SJSA1 (cell line): ENCODE data around the gene IP6K1. TPM values are rescaled to one million over a fixed set of nuclear protein-coding genes. Genes with fewer than 3 reads are reported as not detected.

Experiments used
- DNase-seq, 2 experiments: peaks; one replicate each; pipeline ENCODE4 v3.0.0-alpha.2; 2015 to 2020; ENCODE audit warnings: low spot score in 2 of 2, low read depth in 1 of 2
- H3K27ac ChIP-seq: fragments of 250-450 bp; sonication (Bioruptor Pico); 2 replicates; pipeline ENCODE4 v1.5.1; 2020; ENCODE audit warnings: mild to moderate bottlenecking, moderate library complexity
- H3K27me3 ChIP-seq: fragments of 250-450 bp; sonication (Bioruptor Pico); replicated peaks from 2 replicates; pipeline ENCODE4 v1.5.1; 2020; ENCODE audit warnings: mild to moderate bottlenecking, moderate library complexity
- H3K36me3 ChIP-seq: fragments of 250-450 bp; sonication (Bioruptor Pico); 2 replicates; pipeline ENCODE4 v1.5.1; 2020; ENCODE audit warnings: mild to moderate bottlenecking
- H3K4me1 ChIP-seq: fragments of 250-450 bp; sonication (Bioruptor Pico); replicated peaks from 2 replicates; pipeline ENCODE4 v1.6.1; 2021; ENCODE audit warnings: mild to moderate bottlenecking
- H3K4me3 ChIP-seq: fragments of 250-450 bp; sonication (Bioruptor Pico); 2 replicates; pipeline ENCODE4 v1.5.1; 2020; ENCODE audit warnings: mild to moderate bottlenecking
- H3K9me3 ChIP-seq: fragments of 250-450 bp; sonication (Bioruptor Pico); replicated peaks from 2 replicates; pipeline ENCODE4 v1.5.1; 2020; ENCODE audit warnings: mild to moderate bottlenecking
- total RNA-seq: library from RNA; depleted of rRNA; stranded (reverse); fragments of >200 nt; shearing (Covaris generic); gene quantifications from 2 replicates; pipeline ENCODE4 v1.2.3, GENCODE V29; 2014

Gene IP6K1
- total RNA-seq, 1 experiment from 2014 or later: 17.5 TPM

DNA sequence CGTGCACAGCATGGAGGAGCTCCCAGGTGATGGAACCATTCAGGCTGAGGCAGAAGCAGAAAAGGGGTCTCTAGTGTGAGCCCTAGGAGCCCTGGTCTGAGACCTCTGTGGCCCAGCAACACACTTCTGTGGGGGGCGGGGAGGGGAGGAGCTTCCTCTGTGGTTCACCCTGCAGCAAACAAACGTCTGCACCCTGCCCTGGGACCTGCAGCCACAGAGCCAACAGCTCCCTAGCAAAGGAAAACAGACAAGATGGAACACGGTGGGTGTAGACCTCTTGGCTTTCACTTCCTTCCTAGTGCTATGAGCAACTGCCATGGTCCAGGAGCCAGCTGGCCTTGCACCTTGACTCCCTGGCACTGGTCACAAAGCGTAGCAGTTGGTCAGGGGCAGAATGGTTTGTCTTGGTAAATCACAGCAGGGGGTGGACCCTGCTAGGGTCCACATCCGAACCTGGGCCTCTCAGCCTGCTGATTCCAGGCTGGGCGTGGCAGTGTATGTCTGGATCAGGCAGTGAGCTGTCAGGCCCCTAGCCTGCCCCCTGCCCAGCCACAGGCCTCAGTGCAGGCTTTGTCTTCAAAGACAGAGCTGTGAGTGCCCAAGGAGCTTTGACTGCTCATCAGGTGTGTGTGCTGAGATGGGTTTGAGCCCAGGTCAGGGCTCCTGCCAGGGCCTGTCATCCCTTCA lies 73.6 kb downstream of the IP6K1 start:
- H3K27me3 ChIP-seq: no peaks in the 10 kb centered on the region
- H3K9me3 ChIP-seq: no peaks in the 10 kb centered on the region
- H3K27ac ChIP-seq: no peak overlapping the region
- no peak overlapping the region for H3K4me3 ChIP-seq
- H3K36me3 ChIP-seq: peaks cover 11% of the 10 kb centered on the region; the same call in 1 of the 2 replicates
- DNase-seq: no peak
- no peaks in the 10 kb centered on the region for H3K4me1 ChIP-seq

GRCh38 chr3:49712166-49712565 lies 74.2 kb downstream of the IP6K1 start:
- DNase-seq: no peak
- H3K36me3 ChIP-seq: peaks cover 11% of the 10 kb centered on the region; the same call in 1 of the 2 replicates
- H3K27ac ChIP-seq: no peak overlapping the region
- H3K4me3 ChIP-seq: no peak overlapping the region
- H3K4me1 ChIP-seq: no peaks in the 10 kb centered on the region
- no peaks in the 10 kb centered on the region for H3K27me3 ChIP-seq
- H3K9me3 ChIP-seq: no peaks in the 10 kb centered on the region

DNA sequence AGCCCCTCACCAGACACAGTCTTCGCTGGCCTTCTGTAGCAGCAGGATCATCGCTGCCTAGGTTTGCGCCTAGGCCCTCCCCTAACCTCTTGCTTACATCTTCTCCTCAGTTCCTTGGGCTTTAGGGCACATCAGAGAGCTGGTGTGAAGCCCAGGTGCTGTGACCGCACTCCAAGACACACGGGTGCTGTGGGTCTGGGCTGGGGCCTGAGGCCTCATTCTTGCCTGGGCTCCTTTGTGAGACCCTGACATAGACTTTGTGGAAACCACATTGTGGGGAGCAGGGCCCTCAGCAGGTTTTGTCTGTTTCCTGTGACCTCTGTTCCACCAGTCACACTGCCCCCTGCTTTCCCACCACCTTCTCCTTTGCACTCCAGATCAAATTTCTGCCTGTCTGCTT lies 74.9 kb downstream of the IP6K1 start:
- Histone ChIP-seq H3K36me3 (peaks cover 8% of the 10 kb centered on the region; the same call in 1 of the 2 replicates), H3K4me3 (no peak overlapping the region), H3K27me3 (no peaks in the 10 kb centered on the region), H3K4me1 (no peaks in the 10 kb centered on the region), H3K27ac (no peak overlapping the region), H3K9me3 (no peaks in the 10 kb centered on the region)
- no peak for DNase-seq

DNA sequence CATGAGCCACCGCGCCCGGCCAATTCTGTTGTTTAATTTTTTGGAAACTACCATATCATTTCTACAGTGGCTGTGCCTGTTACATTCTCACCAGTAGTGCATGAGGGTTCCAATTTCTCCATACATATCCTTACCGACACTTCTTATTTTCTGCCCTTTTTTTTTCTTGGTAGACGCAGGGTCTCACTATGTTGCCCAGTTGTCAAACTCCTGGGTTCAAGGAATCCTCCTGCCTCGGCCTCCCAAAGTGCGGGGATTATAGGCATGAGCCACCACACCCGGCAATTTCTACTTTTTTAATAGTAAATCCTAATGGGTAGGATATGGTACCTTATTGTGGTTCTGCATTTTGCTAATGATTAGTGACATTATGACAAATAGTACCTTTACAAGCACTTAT lies 76.5 kb downstream of the IP6K1 start:
- no peak for DNase-seq
- Histone ChIP-seq H3K4me1 (no peaks in the 10 kb centered on the region), H3K27ac (no peak overlapping the region), H3K9me3 (no peaks in the 10 kb centered on the region), H3K4me3 (no peak overlapping the region), H3K27me3 (no peaks in the 10 kb centered on the region), H3K36me3 (no peaks in the 10 kb centered on the region)

- no peak for DNase-seq
- H3K27me3 ChIP-seq: no peaks in the 10 kb centered on the region
- no peaks in the 10 kb centered on the region for H3K4me1 ChIP-seq
- H3K9me3 ChIP-seq: no peaks in the 10 kb centered on the region
- H3K36me3 ChIP-seq: peaks cover 11% of the 10 kb centered on the region
- H3K27ac ChIP-seq: no peak overlapping the region
- H3K4me3 ChIP-seq: no peak overlapping the region
These were observed 79.2 kb downstream of the IP6K1 start for GRCh38 chr3:49707113-49707480.

DNA sequence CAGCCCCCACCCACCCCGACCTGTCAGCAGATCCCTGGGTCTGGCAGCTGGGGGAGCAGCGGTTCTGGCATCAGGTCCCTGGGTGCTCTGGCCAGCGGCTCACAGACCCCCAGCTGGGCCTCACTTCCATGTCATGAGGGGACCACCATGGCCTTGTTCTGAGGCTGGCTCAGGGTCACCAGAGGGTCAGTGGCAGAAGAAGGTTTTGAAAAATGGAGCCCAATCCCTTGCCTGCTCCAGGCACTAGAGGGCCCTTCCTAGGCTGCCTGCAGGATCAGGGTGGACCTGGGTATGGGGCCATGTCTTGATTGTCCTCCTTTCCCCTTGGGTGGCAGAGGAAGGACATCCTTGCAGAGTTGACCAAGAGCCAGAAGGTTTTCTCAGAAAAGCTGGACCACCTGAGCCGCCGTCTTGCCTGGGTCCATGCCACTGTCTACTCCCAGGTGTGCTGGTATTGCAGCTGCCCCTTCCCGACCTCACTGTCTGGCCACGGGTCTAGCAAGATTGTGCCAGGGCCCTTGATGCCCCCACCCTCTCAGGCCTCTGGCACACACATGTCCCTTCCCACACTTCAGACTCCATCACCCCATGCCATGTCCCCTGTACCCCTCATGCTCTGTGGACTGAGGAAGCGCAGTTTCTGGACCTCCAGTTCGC lies 79.8 kb downstream of the IP6K1 start:
- H3K36me3 ChIP-seq: peaks cover 11% of the 10 kb centered on the region
- no peaks in the 10 kb centered on the region for H3K27me3 ChIP-seq
- no peak overlapping the region for H3K4me3 ChIP-seq
- H3K27ac ChIP-seq: no peak overlapping the region
- no peaks in the 10 kb centered on the region for H3K9me3 ChIP-seq
- no peaks in the 10 kb centered on the region for H3K4me1 ChIP-seq
- no peak for DNase-seq

DNA sequence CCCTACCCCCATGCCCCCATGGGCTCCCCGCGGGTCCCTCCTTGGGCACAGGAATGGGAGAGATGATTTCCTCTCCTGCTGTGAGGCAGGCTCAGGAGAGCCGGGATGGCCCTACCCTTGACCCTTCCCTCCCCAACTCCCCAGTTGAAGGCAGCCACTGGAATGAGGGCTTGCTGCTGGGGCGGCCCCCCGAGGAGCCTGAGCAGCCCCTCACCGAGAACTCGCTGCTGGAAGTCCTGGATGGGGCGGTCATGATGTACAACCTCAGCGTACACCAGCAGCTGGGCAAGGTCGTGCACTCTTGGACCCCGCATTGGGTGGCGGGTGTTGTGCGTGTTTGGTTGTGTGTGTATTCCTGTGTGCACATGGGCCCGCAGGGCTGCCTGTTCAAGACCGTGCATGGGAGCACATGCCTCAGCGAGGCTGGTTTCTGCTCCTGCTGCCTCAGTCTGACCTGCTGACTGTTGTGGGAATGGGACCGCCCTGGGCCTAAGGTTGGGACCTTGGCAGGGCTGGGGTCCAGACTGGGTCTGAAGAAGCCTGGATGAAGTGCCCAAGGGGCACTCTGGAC lies 80.9 kb downstream of the IP6K1 start:
- H3K4me1 ChIP-seq: no peaks in the 10 kb centered on the region
- no peak overlapping the region for H3K4me3 ChIP-seq
- no peaks in the 10 kb centered on the region for H3K27me3 ChIP-seq
- no peak for DNase-seq
- H3K36me3 ChIP-seq: peaks cover 11% of the 10 kb centered on the region
- H3K27ac ChIP-seq: no peak overlapping the region
- H3K9me3 ChIP-seq: no peaks in the 10 kb centered on the region

DNA sequence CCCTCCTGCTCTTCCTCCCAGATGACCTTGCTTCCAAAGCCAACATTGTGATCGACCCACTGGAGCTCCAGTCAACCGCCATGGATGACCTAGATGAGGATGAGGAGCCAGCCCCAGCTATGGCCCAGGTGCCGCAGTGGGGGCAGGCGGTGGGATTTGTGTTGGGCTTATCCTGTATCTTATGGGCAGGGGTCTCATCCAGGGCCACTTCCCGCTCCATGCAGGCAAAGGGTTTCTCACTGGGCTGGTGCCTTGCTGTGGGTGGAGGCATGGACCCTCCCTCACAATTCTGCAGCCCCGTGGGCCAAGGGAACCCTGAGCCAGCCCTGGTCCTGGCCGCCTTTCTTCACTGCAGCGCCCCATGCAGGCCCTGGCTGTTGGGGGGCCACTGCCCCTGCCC lies 81.7 kb downstream of the IP6K1 start:
- Histone ChIP-seq H3K4me3 (no peak overlapping the region), H3K27me3 (no peaks in the 10 kb centered on the region), H3K9me3 (no peaks in the 10 kb centered on the region), H3K27ac (no peak overlapping the region), H3K36me3 (peaks cover 11% of the 10 kb centered on the region), H3K4me1 (no peaks in the 10 kb centered on the region)
- DNase-seq: no peak

- Histone ChIP-seq H3K4me3 (no peak overlapping the region), H3K27me3 (no peaks in the 10 kb centered on the region), H3K4me1 (no peaks in the 10 kb centered on the region), H3K27ac (no peak overlapping the region), H3K9me3 (no peaks in the 10 kb centered on the region), H3K36me3 (peaks cover 11% of the 10 kb centered on the region)
- DNase-seq: no peak
These were observed 82.4 kb downstream of the IP6K1 start for GRCh38 chr3:49703956-49704355.

- no peaks in the 10 kb centered on the region for H3K27me3 ChIP-seq
- no peaks in the 10 kb centered on the region for H3K4me1 ChIP-seq
- H3K36me3 ChIP-seq: peaks cover 11% of the 10 kb centered on the region
- H3K4me3 ChIP-seq: no peak overlapping the region
- no peaks in the 10 kb centered on the region for H3K9me3 ChIP-seq
- no peak overlapping the region for H3K27ac ChIP-seq
- DNase-seq: peak; percentile 28 to 62
These were observed 82.9 kb downstream of the IP6K1 start for GRCh38 chr3:49703443-49703927.

- Histone ChIP-seq H3K27me3 (no peaks in the 10 kb centered on the region), H3K9me3 (no peaks in the 10 kb centered on the region), H3K36me3 (peaks cover 11% of the 10 kb centered on the region), H3K4me1 (no peaks in the 10 kb centered on the region), H3K27ac (no peak overlapping the region), H3K4me3 (no peak overlapping the region)
- DNase-seq: no peak
These were observed 83.7 kb downstream of the IP6K1 start for GRCh38 chr3:49702672-49703071.

DNA sequence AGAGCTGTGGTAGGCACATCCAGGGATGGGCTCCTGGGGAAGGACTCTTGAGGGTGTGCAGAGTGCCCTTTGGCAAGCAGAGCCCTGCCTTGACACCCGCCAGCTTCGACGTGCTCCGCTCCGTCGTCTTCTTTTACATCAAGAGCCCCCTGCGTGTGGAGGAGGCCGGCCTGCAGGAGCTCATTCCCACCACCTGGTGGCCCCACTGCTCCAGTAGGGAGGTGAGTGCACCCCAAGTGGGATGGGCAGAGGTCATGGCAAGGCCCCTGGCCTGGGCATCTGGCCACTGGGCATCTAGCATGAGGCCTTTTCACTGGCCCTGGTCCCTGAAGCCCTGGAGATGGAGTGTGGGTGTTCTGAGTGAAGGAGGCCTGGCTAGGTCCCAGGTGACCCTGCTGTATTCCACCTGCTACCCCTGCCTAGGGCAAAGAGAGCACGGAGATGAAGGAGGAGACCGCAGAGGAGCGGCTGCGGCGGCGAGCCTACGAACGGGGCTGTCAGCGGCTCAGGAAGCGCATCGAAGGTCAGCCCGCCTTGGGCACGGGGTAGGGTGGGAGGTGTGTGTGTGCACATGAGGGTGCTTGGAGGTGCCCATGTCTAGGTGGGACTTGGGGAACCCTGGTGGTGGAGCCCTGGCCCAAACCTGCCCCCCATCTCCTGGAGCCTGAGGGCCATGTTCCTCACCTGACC lies 84.8 kb downstream of the IP6K1 start:
- no peak for DNase-seq
- Histone ChIP-seq H3K27me3 (no peaks in the 10 kb centered on the region), H3K4me3 (no peak overlapping the region), H3K4me1 (no peaks in the 10 kb centered on the region), H3K9me3 (no peaks in the 10 kb centered on the region), H3K36me3 (peaks cover 11% of the 10 kb centered on the region), H3K27ac (no peak overlapping the region)

GRCh38 chr3:49700453-49701128 lies 85.8 kb downstream of the IP6K1 start:
- H3K9me3 ChIP-seq: no peaks in the 10 kb centered on the region
- DNase-seq: no peak
- peaks cover 11% of the 10 kb centered on the region for H3K36me3 ChIP-seq

More at GRCh38 chr3:49700453-49701128, 85.8 kb downstream of the IP6K1 start:
- Histone ChIP-seq H3K4me3 (no peak overlapping the region), H3K27me3 (no peaks in the 10 kb centered on the region), H3K27ac (no peak overlapping the region), H3K4me1 (no peaks in the 10 kb centered on the region)
